Sigmoid colon (tissue), 7 donors: Measurements from ENCODE around the gene AMDHD1. TPM values are rescaled to one million over a fixed set of nuclear protein-coding genes. Genes with fewer than 3 reads are reported as not detected.

Source experiments
- DNase-seq: peaks from one replicate; pipeline ENCODE4 v3.0.0-alpha.2; 2019
- H3K27ac ChIP-seq, 4 donors: fragments of 200-600 bp; sonication (generic); one replicate each; pipeline ENCODE4 v1.5.1; 2016 to 2019; ENCODE audit warnings: mild to moderate bottlenecking in 1 of 4
- H3K27me3 ChIP-seq, 3 donors: fragments of 200-600 bp; sonication (generic); one replicate each; pipeline ENCODE4 v1.5.1; 2019; ENCODE audit warnings: mild to moderate bottlenecking in 1 of 3
- H3K36me3 ChIP-seq, 4 donors: fragments of 200-600 bp; sonication (generic); one replicate each; pipeline ENCODE4 v1.5.1; 2016 to 2019
- H3K4me1 ChIP-seq, 4 donors: fragments of 200-600 bp; sonication (generic); one replicate each; pipeline ENCODE4 v1.5.1; 2017 to 2019
- H3K4me3 ChIP-seq, 4 donors: fragments of 200-600 bp; sonication (generic); one replicate each; pipeline ENCODE4 v1.5.1; 2017 to 2019; ENCODE audit warnings: mild to moderate bottlenecking in 2 of 4, moderate library complexity in 1 of 4
- H3K9me3 ChIP-seq, 4 donors: fragments of 200-600 bp in 3 of 4; sonication (generic) in 3 of 4; one replicate each; pipeline versions ENCODE4 v1.5.1 to v1.6.1; 2013 to 2019
- CTCF ChIP-seq, 4 experiments: fragments of 450-650 bp in 3 of 4; fragments of 200-600 bp in 1 of 4; IDR thresholded peaks; one replicate each; pipeline ENCODE4 v1.5.1; 2016 to 2019; ENCODE audit warnings: antibody characterized with exemption in 4 of 4, mild to moderate bottlenecking in 3 of 4, moderate library complexity in 2 of 4
- EP300 ChIP-seq, 4 donors: sonication (generic); formaldehyde crosslinking; IDR thresholded peaks; one replicate each; pipeline ENCODE4 v1.6.1; 2017; ENCODE audit warnings: antibody characterized with exemption in 4 of 4
- POLR2A ChIP-seq, 2 donors: fragments of 450-650 bp; IDR thresholded peaks; one replicate each; pipeline ENCODE4 v1.6.1; 2016; ENCODE audit warnings: antibody characterized with exemption in 2 of 2, mild to moderate bottlenecking in 2 of 2, moderate library complexity in 2 of 2
- POLR2AphosphoS5 ChIP-seq, 4 donors: sonication (generic); formaldehyde crosslinking; IDR thresholded peaks; one replicate each; pipeline ENCODE4 v1.6.1; 2017; ENCODE audit warnings: antibody characterized with exemption in 4 of 4
- WGBS, 2 donors: extraction: QIAGEN DNeasy Blood & Tissue Kit; methylation state at CpG; one replicate each; pipeline ENCODE4 v1.1.7; 2013; 5-methylcytosine and 5-hydroxymethylcytosine counted together
- intact Hi-C: fragments of 100-400 bp; cut with DNase I; formaldehyde crosslinking; loops from one replicate; pipeline ENCODE4 v1.15.1; 2023
- polyA plus RNA-seq, 3 donors: library from polyadenylated mRNA; stranded (reverse); fragments of 200-250 nt; gene quantifications; one replicate each; pipeline ENCODE4 v1.2.3, GENCODE V29; 2013
- total RNA-seq, 4 donors: library from RNA; depleted of rRNA; stranded (reverse); fragments of >200 nt; gene quantifications; one replicate each; pipeline ENCODE4 v1.1.0, GENCODE V29; 2016
- donor health status: healthy with polysubstance abuse.
- donor health status: Bipolar disorder and iron deficiency.
- donor health status: healthy.

The AMDHD1 gene
- total and polyA plus RNA-seq, 7 donors, result 0.47 to 1.2 (median 0.71) TPM; not detected in 2

- Histone ChIP-seq H3K4me3 (no peak overlapping the region), H3K27ac (no peak overlapping the region), H3K4me1 (no peaks in the 10 kb centered on the region), H3K27me3 (no peaks in the 10 kb centered on the region), H3K36me3 (peaks cover 16 to 100% (median 43%) of the 10 kb centered on the region in 4 donors), H3K9me3 (no peaks in the 10 kb centered on the region)
- 93 to 96% methylated on average over 1 of the region's 1 CpG for WGBS, 2 donors
- no peak for DNase-seq
- intact Hi-C loops, result no loop called here
- no peak for TF ChIP-seq POLR2AphosphoS5 (IDR thresholded peaks at IDR 0.05)
Measured at GRCh38 chr12:96006727-96007126, 63.6 kb downstream of the AMDHD1 start.

- intact Hi-C loops, result no loop called here
- Histone ChIP-seq H3K9me3 (no peaks in the 10 kb centered on the region), H3K36me3 (peaks cover 26 to 100% (median 51%) of the 10 kb centered on the region in 4 donors), H3K27me3 (no peaks in the 10 kb centered on the region), H3K27ac (no peak overlapping the region), H3K4me1 (no peaks in the 10 kb centered on the region), H3K4me3 (no peak overlapping the region)
- WGBS, 2 donors, result 16 to 52% methylated on average over 1 of the region's 1 CpG
- TF ChIP-seq POLR2A (IDR thresholded peaks at IDR 0.05) (no peak), EP300 (IDR thresholded peaks at IDR 0.05) (no peak), CTCF (IDR thresholded peaks at IDR 0.05) (no peak), POLR2AphosphoS5 (IDR thresholded peaks at IDR 0.05) (no peak)
- no peak for DNase-seq
Measured at GRCh38 chr12:96007729-96008128, 64.6 kb downstream of the AMDHD1 start.

- H3K9me3 ChIP-seq, result no peaks in the 10 kb centered on the region
- TF ChIP-seq POLR2A (IDR thresholded peaks at IDR 0.05) (no peak), EP300 (IDR thresholded peaks at IDR 0.05) (no peak), POLR2AphosphoS5 (IDR thresholded peaks at IDR 0.05) (no peak), CTCF (IDR thresholded peaks at IDR 0.05) (no peak)
- no peak for DNase-seq
- intact Hi-C loops, result no loop called here
- no peaks in the 10 kb centered on the region for H3K27me3 ChIP-seq
- H3K4me3 ChIP-seq, result no peak overlapping the region
- H3K27ac ChIP-seq, result no peak overlapping the region
- WGBS, 2 donors, result 95 to 96% methylated on average over 3 of the region's 3 CpGs
- H3K36me3 ChIP-seq, result peaks cover 15 to 97% (median 25%) of the 10 kb centered on the region in 4 donors
- peaks cover 0 to 4% (median 0%) of the 10 kb centered on the region in 4 donors for H3K4me1 ChIP-seq
Measured at GRCh38 chr12:96014943-96015599, 71.9 kb downstream of the AMDHD1 start.

- H3K27ac ChIP-seq, result no peak overlapping the region
- no peak overlapping the region for H3K4me3 ChIP-seq
- no peak for TF ChIP-seq EP300 (IDR thresholded peaks at IDR 0.05)
- peak in 1 of 4 experiments; percentile 23 for TF ChIP-seq CTCF (IDR thresholded peaks at IDR 0.05)
- no peaks in the 10 kb centered on the region for H3K27me3 ChIP-seq
- no peak for DNase-seq
- H3K4me1 ChIP-seq, result peaks cover 0 to 4% (median 0%) of the 10 kb centered on the region in 4 donors
- 83 to 91% methylated on average over 5 of the region's 5 CpGs for WGBS, 2 donors
- no peaks in the 10 kb centered on the region for H3K9me3 ChIP-seq
- intact Hi-C loops, result no loop called here
- H3K36me3 ChIP-seq, result peaks cover 15 to 97% (median 20%) of the 10 kb centered on the region in 4 donors
Measured at GRCh38 chr12:96015672-96016071, 72.5 kb downstream of the AMDHD1 start.

Other genes starting within 250 kb of the AMDHD1 start
- 10 to 100 TPM in 3 of 4 donors, 1 to 10 TPM in 1; 7.2 to 17.4 (median 10.3) TPM for gene NTN4, start 152.6 kb upstream of the AMDHD1 start, total RNA-seq
- gene NTN4, start 152.6 kb upstream of the AMDHD1 start, polyA plus RNA-seq, result 1 to 10 TPM; 3.7 to 6.0 (median 5.3) TPM
- gene SNRPF, start 84.4 kb upstream of the AMDHD1 start, total RNA-seq, result 1 to 10 TPM; 3.0 to 9.0 (median 7.2) TPM
- 10 to 100 TPM; 33.0 to 52.3 (median 43.9) TPM for gene SNRPF, start 84.4 kb upstream of the AMDHD1 start, polyA plus RNA-seq
- not detected for gene CCDC38, start 717 bp upstream of the AMDHD1 start, total RNA-seq
- gene CCDC38, start 717 bp upstream of the AMDHD1 start, polyA plus RNA-seq, result not detected
- gene HAL, start 53.0 kb downstream of the AMDHD1 start, total RNA-seq, result under 1 TPM in 1 of 4 donors, not detected in 3; 0.14 TPM
- gene HAL, start 53.0 kb downstream of the AMDHD1 start, polyA plus RNA-seq, result under 1 TPM; under 0.01 to 0.46 (median 0.39) TPM
- 10 to 100 TPM; 58.5 to 77.3 (median 69.1) TPM for gene LTA4H, start 92.3 kb downstream of the AMDHD1 start, total RNA-seq
- 10 to 100 TPM; 39.6 to 58.6 (median 41.4) TPM for gene LTA4H, start 92.3 kb downstream of the AMDHD1 start, polyA plus RNA-seq